HL-60/S4 (cell line): Measurements from ENCODE around the gene USH2A.
"Not testable (repeated sequence)": the region's sequence is repeated elsewhere in the genome, so short reads cannot be mapped to it uniquely, and the experiment has no call there.

Source experiments
- in situ Hi-C: fragments of 300-500 bp; cut with MboI; formaldehyde crosslinking; loops from 2 replicates; pipeline ENCODE4 v1.14.3; 2022; ENCODE audit warnings: low sequenced_read_pairs

Gene USH2A

DNA sequence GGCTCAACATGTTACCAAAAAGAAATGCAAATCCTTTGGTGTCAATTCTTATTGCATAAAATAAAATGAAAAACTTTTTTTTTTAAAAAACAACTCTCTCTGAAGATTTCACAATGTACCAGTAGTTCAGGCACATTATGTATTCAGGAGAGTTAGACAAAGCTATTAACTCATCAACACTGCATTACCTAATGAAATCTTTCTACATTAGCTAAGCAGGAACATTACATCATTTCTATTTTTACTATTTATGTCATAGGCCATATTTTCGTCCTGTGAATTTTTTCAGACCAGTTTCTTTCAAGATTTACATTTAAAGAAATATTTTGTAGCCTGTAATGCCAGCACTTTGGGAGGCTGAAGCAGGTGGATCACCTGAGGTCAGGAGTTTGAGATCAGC, 366.2 kb downstream of the USH2A start:
- in situ Hi-C loops: no loop called here

DNA sequence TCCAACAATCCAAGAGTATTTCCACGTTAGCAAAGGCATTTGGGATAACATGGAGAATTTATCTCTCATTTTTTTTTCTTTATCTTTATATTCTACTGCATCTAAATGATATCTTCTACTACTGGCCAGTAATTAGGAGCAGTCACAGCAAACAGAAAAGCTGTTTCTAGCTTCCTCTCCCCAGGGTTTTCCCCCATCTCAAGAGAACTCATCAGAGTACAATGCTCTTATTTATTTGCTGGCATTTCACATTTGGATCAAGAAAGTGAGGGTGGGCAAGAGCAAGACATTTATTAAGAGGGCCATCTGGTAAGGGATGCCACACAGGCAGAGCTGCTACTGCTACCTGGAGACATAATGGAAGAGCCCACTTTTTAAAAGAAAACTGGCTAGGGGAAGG, 368.2 kb downstream of the USH2A start:
- in situ Hi-C loops: no loop called here

DNA sequence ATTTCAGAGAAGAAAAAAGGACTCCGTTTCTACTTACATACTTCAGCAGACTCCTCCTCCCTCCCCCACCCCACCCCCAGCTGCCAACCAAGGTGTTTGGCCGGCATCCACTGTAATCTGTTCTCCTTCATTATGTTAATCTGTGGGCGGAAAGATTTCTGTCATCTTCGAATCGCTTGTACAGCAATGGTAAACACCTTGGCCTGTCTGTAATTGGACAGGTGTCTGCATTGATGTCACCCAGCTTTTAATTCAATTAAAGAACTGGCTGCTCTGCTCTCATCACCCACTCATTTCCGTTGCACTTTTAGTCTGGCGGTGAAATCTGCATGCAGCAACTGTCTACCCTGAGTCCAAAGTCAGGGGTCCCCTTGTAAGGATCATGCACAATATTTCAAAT, 368.6 kb downstream of the USH2A start:
- in situ Hi-C loops: no loop called here

DNA sequence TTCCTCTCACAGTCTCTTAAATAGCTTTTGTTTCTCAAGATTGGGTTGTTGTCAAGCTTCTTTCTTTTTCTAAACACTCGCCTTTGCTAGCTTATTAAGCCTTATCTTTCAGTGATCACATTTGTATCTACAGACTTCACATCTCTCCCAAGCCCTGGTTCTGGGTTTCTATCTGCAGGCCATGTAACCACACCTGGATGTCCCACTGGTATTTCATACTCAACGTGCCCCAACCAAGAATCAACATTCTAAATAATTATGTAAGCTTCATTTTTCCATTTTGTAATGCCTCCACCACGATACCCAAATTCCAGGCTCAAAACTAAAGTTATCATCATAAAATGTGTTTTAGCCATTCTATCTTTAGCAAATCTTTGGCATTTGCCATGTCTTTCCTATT, 372.2 kb downstream of the USH2A start:
- in situ Hi-C loops: no loop called here

DNA sequence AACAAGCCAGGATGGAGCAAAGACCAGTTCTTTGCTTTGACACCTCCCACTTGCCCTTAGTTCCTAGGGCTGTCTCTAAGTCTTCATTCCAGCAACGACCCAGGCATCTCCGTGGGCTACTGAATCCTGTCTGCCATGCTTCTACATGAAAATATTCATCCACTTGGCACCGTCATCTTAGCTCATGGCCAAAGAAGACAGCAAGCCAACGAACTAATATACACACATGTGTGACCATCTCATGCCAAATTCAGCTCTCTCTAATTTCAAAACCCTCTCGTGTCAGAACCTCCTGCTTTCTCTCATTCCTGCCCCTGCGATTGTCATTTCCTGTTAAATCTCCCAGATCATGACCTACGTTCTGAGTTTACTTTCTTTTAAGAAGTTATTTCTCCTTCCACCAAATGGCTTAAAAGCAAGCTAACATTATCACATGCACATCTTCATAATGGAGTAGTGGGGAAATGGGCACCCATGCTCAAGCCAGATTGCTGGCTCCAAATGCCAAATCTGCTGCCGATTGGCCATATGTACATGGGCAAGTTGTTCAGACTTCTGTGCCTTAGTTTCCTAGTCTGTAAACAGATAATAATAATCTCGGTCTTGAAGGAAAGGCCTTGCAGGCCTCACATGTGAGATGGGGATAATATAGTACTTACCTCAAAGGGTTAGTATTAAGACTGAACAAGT, 373.4 kb downstream of the USH2A start:
- in situ Hi-C loops: no loop called here

DNA sequence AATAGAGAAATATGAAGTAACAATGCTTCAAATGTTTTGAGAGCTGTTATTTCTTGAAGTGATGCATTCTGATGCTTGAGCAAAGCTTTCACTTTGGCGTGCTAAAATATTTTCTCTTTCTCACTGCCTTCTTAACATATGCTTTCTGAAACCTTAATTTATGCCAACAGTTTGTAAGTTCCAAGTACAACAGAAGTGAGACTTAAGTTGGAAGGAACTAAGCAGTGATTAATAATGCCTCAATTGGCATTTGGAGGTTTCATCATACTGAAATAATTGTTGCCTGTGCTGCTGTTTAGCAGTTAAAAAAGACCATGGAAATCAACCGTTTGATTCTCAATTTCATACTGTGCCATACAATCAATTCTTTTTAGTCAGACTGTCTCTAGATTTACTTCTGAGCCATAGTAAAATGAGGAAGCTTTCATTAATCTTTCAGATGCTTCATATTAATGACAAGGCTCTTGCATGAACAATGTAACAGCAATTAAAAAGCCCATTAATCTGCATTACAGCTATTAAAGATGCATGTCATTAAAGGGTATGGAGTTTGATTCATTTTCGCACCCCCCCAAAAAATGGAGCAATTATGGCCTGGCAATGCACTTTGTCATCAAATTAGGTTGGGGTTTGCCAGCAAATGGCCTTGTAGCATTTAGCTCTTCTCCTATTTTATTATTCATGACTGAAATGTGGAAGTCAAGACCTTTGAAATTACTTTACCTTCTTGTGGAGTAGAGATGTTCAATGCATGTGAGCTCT, 375.3 kb downstream of the USH2A start:
- in situ Hi-C loops: no loop called here

DNA sequence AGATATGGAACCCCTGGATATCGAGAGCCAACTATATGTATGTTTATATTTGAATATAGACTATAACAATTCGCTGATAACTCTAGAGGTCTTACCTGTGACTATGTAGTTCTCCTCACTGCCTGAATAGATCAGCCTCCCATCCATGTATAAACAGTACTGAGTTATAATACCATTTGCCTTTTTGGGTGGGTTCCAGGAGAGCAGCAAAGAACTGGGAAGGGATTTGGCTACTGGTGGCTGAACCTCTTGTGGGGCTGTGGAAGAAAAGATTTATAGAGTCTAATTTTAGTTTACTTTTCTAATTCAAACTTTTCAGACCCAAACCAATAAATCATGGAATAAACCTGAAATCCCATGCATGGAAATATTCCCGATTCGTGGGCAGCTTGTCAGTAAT, 376.9 kb downstream of the USH2A start:
- in situ Hi-C loops: no loop called here

DNA sequence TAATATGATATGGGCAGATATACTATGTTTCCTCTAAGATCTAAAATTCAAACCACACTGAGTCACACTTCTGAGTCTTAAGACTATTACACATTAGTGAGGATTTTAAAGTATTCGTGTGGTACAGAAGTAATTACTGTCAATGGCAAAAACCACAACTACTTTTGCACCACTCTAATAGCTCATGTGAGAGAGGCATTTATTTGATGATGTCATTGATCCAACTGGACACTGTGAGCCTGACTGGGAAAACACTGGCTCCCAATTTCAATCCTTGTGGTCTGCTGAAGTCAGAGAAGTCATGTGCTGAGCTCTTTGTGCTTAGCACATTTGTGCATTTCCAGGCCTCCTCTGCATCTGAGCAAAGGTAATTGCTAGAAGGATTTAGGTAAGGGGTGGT, 377.8 kb downstream of the USH2A start:
- in situ Hi-C loops: no loop called here

DNA sequence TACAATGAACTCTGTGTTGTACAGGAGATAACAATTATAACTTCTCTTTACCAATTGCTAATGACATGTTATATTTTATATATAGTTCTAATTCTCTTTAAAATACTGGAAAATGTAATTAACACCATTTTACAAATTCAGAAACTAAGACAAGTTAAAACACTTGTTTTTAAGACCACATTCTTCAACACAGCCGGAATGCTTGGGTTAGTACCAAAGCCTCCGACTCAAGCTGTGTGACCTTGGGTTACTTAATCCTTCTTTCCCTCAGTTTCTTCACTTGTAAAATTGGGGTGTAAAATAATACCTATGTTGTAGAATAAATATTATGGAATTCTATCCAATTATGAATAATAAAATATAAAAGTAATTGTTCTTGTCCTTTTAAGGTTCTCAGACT, 378.7 kb downstream of the USH2A start:
- in situ Hi-C loops: no loop called here

DNA sequence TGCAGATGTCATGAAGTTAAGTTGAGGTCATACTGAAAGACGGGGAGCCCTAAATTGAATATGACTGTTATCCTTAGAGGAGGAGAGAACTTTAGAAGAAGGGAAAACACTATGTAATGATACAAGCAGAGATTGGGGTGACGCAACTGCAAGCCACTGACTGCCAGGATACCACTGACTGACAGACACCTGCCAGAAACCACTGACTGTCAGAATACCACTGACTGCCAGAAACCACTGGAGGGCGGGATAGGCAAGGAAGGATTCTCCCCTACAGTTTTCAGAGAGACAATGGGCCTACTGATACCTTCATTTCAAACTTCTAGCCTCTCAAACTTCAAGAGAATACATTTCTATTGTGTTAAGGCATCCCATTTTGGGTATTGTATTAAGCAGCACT, 388.7 kb downstream of the USH2A start:
- in situ Hi-C loops: no loop called here

DNA sequence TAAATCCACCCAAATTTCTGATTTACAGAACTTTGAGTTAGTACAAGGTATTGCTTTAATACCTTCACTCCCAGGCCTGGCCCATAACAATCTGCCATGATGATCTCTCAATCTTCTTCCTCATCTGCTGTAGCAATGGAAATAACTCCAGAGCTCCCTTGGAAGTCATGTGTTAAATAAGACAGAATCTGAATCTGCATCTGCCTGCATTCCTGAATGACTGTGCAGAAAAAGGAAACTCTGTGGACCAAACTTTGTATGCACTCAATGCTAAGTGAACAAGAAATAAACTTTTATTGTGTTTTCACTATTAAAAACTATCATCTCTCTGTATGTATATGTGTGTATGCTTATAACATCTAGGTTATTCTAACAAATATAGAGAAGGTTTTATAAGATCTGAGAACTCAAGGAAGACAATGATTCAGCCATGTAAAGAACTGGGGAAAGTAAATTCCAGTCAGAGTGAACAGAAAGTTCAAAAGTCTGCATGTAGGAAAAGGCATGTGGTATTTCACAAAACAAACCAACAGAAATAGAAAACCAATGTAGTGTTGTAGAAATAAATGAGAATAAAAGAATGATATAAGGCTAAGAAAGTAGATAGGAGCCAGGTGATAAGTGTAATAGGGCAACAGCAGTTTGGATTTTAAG, 390.2 kb downstream of the USH2A start:
- in situ Hi-C loops: no loop called here

DNA sequence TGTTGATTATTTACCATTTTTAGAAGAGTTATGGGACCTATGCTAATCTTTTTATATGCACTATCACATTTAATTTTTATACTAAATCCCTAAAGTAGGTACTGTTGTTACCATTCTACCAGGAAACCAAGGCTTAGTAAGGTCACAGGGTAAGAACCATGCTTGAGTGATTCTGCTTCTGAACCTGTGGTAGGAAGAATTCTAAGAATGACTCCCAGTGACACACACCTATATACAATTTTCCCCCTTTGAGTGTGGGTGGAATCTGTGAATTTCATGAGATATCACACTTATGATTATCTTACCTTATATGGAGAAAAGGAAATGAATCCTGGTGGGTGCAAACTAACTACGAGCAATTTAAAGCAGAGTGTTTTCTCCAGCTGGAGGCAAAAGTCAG, 391.0 kb downstream of the USH2A start:
- in situ Hi-C loops: no loop called here

DNA sequence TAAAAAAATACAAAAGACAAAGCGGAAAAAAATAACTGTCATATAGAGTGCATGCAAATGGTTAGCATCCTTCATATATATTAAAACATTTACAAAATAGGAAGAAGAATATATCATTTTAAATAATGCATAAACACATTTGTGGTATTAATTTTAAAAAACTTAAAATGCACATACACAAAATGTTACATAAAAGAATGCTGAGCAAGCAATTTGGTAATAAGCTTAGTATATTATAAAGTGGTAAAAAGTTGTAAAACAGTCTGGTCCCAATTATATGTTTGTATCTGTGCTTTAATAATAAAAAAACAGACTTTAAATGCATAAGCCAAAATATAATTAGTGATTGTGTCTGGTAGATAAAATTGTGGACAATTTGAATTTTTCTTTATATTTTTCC, 394.6 kb downstream of the USH2A start:
- in situ Hi-C loops: no loop called here

DNA sequence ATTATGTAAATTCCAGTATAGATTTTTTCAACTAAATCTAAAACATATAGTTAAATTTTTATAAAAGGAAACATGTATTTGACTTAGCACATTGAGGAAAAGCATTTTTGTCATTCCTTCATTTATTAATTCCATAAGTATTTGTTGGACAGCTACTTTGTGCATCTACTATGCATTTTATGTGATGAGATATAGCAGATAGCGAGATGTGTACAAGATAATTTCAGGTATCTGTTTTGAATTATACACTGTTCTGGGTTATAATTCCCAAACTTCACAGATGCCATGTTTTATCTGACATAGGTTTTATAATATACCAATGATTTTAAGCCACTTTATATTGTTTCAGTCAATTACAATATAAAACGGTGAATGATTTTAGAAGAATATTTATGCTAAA, 398.7 kb downstream of the USH2A start:
- in situ Hi-C loops: no loop called here

DNA sequence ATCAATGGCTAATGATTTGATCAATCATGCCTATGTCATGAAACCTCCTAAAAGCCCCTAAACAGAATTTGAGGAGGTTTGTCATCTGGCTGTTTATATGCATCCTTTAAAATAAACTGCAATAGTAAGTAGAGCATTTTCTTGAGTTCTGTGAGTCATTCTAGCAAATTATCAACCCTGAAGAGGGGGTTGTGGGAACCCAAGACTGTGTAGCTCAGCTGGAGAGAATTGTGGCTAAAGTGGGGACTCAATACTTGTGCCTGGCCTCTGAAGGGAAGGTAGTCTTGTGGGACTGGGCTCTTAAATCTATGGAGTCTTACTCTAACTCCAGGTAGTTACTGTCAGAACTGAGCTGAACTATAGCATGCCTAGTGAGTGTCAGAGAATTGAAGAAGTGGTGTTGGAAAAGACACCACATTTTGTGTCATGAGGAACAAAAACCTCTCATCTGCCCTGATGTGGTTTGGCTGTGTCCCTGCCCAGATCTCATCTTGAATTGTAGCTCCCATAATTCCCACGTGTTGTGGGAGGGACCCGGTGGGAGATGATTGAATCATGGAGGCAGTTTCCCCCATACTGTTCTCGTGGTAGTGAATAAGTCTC, 402.4 kb downstream of the USH2A start:
- in situ Hi-C loops: no loop called here

DNA sequence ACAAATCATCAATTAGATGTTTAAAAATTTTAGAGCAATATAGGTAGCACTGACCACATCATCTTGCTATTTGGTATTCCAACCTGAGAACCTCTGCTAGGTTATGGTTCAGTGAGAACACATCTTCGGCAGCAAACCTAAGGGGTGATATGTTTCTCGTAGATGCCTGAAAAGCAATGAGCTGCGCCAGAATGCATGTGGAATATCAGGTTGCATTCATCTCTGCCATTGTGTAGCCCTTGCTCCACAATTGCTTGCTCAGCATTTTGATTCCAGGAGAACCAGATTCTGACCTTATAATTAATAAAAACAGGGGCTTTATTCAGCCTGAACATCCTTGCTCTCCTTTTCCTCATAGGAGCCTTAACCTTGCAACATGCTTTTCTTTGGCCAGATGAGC, 408.1 kb downstream of the USH2A start:
- in situ Hi-C loops: no loop called here

DNA sequence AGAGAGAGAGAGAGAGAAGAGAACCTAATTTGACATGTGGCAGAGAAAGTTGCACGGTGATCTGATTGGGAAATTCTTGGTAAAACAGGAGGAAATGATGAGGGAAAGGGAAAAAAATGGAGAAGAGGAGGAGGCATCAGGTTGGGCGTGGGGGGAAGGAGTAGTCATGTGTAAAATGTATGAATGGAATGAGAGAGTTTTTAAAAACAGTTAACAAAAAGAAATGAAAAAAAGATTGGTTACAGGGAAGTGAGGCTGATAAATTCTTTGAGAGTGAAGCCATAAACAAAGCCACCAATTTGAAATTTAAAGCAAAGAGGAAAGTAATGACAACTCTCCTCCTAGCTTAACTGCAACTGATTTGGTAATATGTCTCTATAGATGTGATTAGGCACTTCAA, 409.2 kb downstream of the USH2A start:
- in situ Hi-C loops: no loop called here

DNA sequence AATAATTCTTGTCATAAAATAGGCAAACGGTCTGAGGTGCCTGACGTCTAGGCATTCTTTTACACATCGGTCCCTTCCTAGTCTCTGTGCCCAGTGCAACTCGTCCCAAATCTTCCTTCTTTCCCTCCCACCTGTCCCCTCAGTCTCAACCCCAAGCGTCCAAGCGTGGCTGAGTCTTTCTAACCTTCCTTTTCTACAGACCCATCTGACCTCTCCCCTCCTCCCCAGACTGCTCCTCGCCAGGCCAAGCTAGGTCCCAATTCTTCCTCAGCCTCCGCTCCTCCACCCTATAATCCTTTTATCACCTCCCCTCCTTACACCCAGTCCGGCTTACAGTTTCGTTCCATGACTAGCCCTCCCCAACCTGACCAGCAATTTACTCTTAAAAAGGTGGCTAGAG, 413.8 kb downstream of the USH2A start:
- in situ Hi-C loops: not testable (repeated sequence)

DNA sequence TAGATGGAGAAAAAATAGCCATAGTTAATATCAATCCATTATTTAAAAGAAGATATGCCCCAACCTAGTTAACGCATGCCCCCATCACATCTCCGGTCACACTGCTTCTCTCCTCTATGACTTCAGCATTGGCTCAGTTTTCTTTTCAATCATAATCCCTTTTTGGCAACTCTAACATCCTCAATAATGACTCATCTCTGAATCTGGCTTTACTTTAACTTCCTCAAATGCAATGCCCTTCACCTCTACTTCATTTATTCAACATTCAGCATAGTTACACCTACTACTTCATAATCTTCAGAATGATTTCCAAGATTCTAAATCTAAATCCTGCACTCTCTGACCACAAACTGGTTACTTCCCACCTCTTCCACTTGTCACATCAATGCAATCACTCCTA, 417.3 kb downstream of the USH2A start:
- in situ Hi-C loops: no loop called here

DNA sequence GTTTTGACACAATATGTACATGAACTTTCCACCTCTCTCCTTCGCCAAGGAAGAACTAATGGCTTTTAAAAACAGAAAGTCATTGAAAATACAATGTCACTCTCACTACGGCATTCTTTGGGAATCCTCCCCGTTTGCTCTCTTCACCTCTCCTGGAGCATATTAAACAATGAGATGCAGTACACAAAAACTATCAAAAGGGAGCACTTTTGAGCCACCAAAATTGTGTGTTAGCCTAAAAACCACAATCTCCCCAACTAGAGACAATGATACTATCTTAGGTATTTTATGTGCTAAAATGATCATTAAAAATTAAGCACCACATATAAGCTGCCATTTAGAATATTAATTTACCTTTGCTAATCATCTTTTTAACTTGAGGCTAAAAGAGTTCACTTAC, 430.6 kb downstream of the USH2A start:
- in situ Hi-C loops: no loop called here

DNA sequence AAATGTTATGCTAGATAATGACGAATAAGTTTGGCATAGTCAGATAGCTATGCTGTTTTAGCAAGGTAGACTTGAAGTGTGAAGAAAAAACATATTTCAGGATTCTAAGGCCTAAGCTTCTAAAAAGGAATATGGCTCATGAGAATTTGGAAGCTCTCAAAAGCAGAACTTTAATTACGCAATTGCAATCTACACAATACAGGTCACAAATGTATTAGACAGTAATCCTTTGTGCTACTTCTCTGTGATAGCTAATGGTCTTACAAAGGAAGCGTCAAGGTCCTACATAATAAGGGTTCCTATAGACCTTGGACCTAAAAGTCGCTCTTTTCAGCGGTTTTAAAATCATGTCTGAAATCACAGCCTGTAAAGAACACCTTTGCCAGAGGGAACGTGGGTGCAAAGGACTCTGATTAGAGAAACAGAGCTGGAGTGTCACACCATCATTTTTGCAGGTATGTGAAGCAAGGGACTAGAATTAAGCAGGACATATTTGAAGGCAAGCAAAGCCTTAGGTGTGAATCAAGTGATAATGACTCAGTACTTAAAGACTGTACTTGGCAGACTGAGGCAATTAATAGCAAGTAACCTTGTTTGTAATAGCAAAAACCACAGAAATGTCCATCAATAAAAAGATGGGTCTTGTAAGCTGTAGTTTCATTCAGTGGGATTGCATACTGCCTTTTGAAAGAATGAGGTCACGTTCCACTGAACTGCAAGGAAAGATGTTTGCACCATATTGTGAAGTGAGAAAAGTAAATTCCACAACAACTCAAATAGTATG, 436.0 kb downstream of the USH2A start:
- in situ Hi-C loops: no loop called here
